Keratinocyte (primary cell): ENCODE measurements around the gene HES2. TPM values are rescaled to one million over a fixed set of nuclear protein-coding genes. Genes with fewer than 3 reads are reported as not detected.
"Not testable (repeated sequence)": the region's sequence is repeated elsewhere in the genome, so short reads cannot be mapped to it uniquely, and the experiment has no call there.

Experiments used
- DNase-seq: peaks from one replicate; pipeline ENCODE4 v3.0.0-alpha.2; 2011; ENCODE audit warnings: low read depth, missing footprints, low spot score
- FAIRE-seq: peaks from 2 replicates; lab custom pipeline; 2011; peaks lifted over from hg19 to GRCh38; lab: Jason Lieb, UNC
- H2AFZ ChIP-seq: 2 replicates; pipeline ENCODE4 v1.6.0; 2012; ENCODE audit warnings: low read length, control low read depth, inconsistent platforms; ENCODE audit not compliant: control insufficient read depth
- H3K27ac ChIP-seq: 2 replicates; pipeline ENCODE4 v1.5.1; 2011; ENCODE audit warnings: low read length; ENCODE audit not compliant: control insufficient read depth, insufficient read depth
- H3K27me3 ChIP-seq: 3 replicates; pipeline ENCODE4 v1.6.0; 2011; ENCODE audit warnings: low read length; ENCODE audit not compliant: control insufficient read depth, insufficient read depth; ENCODE audit errors: extremely low read depth
- H3K36me3 ChIP-seq, 2 experiments: 2 replicates in 1 of 2; 3 replicates in 1 of 2; pipeline ENCODE4 v1.5.1; 2011; ENCODE audit warnings: low read length in 2 of 2, mild to moderate bottlenecking in 1 of 2; ENCODE audit not compliant: control insufficient read depth in 2 of 2, insufficient read depth in 2 of 2; ENCODE audit errors: extremely low read depth in 1 of 2
- H3K4me1 ChIP-seq: 3 replicates; pipeline ENCODE4 v1.5.1; 2011; ENCODE audit warnings: low read length; ENCODE audit not compliant: control insufficient read depth, insufficient read depth; ENCODE audit errors: extremely low read depth
- H3K4me2 ChIP-seq: 3 replicates; pipeline ENCODE4 v1.6.0; 2011; ENCODE audit warnings: low read depth, low read length; ENCODE audit not compliant: control insufficient read depth, insufficient read depth; ENCODE audit errors: extremely low read depth
- H3K4me3 ChIP-seq, 3 experiments: fragments of 200-600 bp in 1 of 3; sonication (generic) in 1 of 3; 2 replicates in 2 of 3; 3 replicates in 1 of 3; pipeline ENCODE4 v1.5.1; 2011 to 2016; ENCODE audit warnings: low read length in 3 of 3, mild to moderate bottlenecking in 3 of 3, control low read depth in 2 of 3, inconsistent platforms in 1 of 3, low read depth in 1 of 3, mixed read lengths in 1 of 3, mixed run types in 1 of 3, moderate library complexity in 1 of 3; ENCODE audit not compliant: control insufficient read depth in 2 of 3, insufficient read depth in 2 of 3; ENCODE audit errors: extremely low read depth in 1 of 3
- H3K79me2 ChIP-seq: 2 replicates; pipeline ENCODE4 v1.6.0; 2012; ENCODE audit warnings: low read length; ENCODE audit not compliant: control insufficient read depth, insufficient read depth
- H3K9ac ChIP-seq: 3 replicates; pipeline ENCODE4 v1.6.0; 2011; ENCODE audit warnings: low read length; ENCODE audit not compliant: control insufficient read depth, insufficient read depth; ENCODE audit errors: extremely low read depth
- H3K9me1 ChIP-seq: 3 replicates; pipeline ENCODE4 v1.6.0; 2011; ENCODE audit warnings: low read length; ENCODE audit not compliant: control insufficient read depth, insufficient read depth; ENCODE audit errors: extremely low read depth
- H3K9me3 ChIP-seq: 2 replicates; pipeline ENCODE4 v1.5.1; 2012; ENCODE audit warnings: low read depth, low read length; ENCODE audit not compliant: control insufficient read depth
- H4K20me1 ChIP-seq: 3 replicates; pipeline ENCODE4 v1.6.0; 2011; ENCODE audit warnings: low read length; ENCODE audit not compliant: control insufficient read depth, insufficient read depth; ENCODE audit errors: extremely low read depth
- CTCF ChIP-seq, 3 experiments: IDR thresholded peaks in 1 of 3; conservative IDR thresholded peaks in 1 of 3; optimal IDR thresholded peaks in 1 of 3; 2 replicates in 2 of 3; 3 replicates in 1 of 3; pipeline versions ENCODE3 to v1.5.1; 2011; ENCODE audit warnings: low read length in 3 of 3, mild to moderate bottlenecking in 3 of 3, moderate library complexity in 2 of 3, control low read depth in 1 of 3, inconsistent platforms in 1 of 3; ENCODE audit not compliant: insufficient read depth in 2 of 3; ENCODE audit errors: extremely low read depth in 1 of 3
- EZH2 ChIP-seq: IDR thresholded peaks from one replicate; pipeline ENCODE4 v1.6.1; 2012; ENCODE audit warnings: inconsistent platforms, mild to moderate bottlenecking, low read length, moderate library complexity
- dilution Hi-C: fragments of 300-500 bp; cut with MboI; formaldehyde crosslinking; loops from one replicate; pipeline ENCODE4 v1.7.0; 2020; ENCODE audit warnings: low sequenced_read_pairs; ENCODE audit not compliant: extremely low pct_ligation_motif_present
- polyA plus RNA-seq, 5 experiments: library from polyadenylated mRNA; depleted of rRNA in 3 of 5; stranded (reverse) in 3 of 5; stranded (forward) in 1 of 5; unstranded in 1 of 5; fragments of >200 nt; gene quantifications; 1 replicate in 1 of 5; 2 replicates in 3 of 5; 3 replicates in 1 of 5; pipeline versions ENCODE4 v1.2.1 to v1.2.3, GENCODE V29; 2011 to 2012; ENCODE audit warnings: missing spikeins in 2 of 5, low read depth in 1 of 5, low replicate concordance in 1 of 5

The HES2 gene
- polyA plus RNA-seq, 1 donor (not counting 4 experiments of a cell fraction or from before 2014, with no cell fraction given), result 30.1 TPM

DNA sequence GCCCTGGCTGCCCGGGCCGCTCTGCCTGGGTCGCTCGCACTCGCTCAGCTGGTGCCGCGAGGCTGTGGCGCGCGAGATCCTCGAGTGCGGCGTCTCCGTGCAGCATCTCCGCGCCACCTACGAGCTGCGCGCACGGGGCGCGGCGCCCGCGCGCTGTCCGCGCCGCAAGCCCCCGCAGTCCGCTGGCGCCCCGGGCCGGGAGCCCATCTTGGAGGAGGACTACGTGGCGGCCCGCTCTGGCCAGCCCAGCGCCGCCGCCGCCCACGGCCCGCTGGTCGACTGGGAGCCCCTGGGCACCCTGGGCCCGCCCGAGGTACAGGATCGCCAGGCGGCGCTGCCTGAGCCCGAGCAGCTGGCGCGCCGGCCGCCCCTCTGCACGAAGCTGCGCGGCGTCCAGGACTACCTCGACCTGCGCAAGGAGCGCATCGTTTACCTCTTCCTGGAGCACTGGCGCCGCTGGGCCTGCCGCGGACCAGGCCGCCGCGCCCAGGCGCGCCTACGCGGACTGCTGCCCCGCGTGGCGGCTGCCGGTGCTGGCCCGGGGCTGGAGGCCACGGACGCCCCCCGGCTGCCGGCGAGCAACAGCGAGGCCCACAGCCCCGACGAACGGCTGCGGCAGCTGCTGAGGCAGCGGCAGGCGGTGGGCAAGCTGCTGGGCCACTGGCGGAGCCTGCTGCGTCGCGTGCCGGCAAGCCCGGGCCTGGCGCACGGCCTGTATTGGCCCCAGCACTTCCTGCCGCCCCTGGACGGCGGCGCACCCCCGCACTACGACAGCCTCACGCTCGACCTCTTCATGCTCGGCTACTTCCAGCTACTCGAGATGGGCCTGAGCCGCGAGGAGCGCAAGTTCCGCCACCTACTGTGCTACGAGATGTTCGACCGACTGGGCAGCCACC, 35.4 kb upstream of the HES2 start:
- Histone ChIP-seq H3K9me3 (no peaks in the 10 kb centered on the region), H3K79me2 (no peaks in the 10 kb centered on the region), H3K36me3 (no peaks in the 10 kb centered on the region), H2AFZ (peak overlapping the region; percentile 19), H3K4me2 (peak overlapping the region; percentile 22), H3K9ac (no peak overlapping the region), H3K9me1 (no peaks in the 10 kb centered on the region), H4K20me1 (no peaks in the 10 kb centered on the region), H3K4me3 (no peak overlapping the region), H3K4me1 (no peaks in the 10 kb centered on the region), H3K27ac (no peak overlapping the region), H3K27me3 (peaks cover 37% of the 10 kb centered on the region)
- DNase-seq (no peak), FAIRE-seq (no peak)
- dilution Hi-C loops, result no loop called here
- no peak for TF ChIP-seq EZH2
- TF ChIP-seq CTCF (optimal IDR thresholded peaks at IDR 0.05 in 1 of 3, IDR thresholded peaks at IDR 0.05 in 1 of 3, conservative IDR thresholded peaks at IDR 0.05 in 1 of 3; ENCODE audit: extremely low read depth in 1 of 3, insufficient read depth in 2 of 3, low read length in 3 of 3), result peak in 1 of 3 experiments; percentile 15

GRCh38 chr1:6453895-6454855, 34.5 kb upstream of the HES2 start:
- peak; percentile 86 for TF ChIP-seq EZH2
- dilution Hi-C loops, H2AFZ ChIP-seq, H4K20me1 ChIP-seq, H3K4me1 ChIP-seq, H3K36me3 ChIP-seq, H3K9me1 ChIP-seq, H3K9ac ChIP-seq, H3K4me3 ChIP-seq, H3K79me2 ChIP-seq, DNase-seq, H3K9me3 ChIP-seq, FAIRE-seq, H3K27ac ChIP-seq: not testable (repeated sequence)
- Histone ChIP-seq H3K4me2 (peak overlapping the region; percentile 22), H3K27me3 (peaks cover 47% of the 10 kb centered on the region)
